ENCODE results near the gene CCBE1.

DNA sequence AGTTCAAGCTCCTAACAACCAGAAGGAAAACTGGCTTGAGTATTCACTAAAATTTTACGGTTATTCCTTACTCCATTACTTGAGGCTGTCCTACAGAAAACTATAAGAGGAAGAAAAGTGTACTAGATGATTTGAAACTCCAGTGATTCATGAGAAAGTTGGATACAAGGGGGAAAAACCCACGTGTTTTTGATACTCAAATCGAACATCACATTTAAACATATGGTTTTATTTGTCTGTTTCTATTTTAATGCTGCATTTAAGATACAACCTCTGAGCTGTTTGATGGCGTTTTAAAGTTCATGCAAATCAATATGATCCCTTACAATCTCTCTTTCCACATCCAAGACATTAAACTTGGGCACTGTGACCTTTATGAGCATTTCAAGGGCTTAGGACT lies 213.1 kb downstream of the CCBE1 start:
- TF ChIP-seq POLR2AphosphoS5 (IDR thresholded peaks at IDR 0.05; ENCODE audit: low read depth, low read length) = no peak
- TF ChIP-seq POLR2A (IDR thresholded peaks at IDR 0.05; ENCODE audit: low read depth, low read length) = no peak
- TF ChIP-seq TAF1 (IDR thresholded peaks at IDR 0.05; ENCODE audit: borderline replicate concordance, low read depth, low read length) = no peak

All from GM12892 (cell line).